Activated T-helper 1 cell treated with Interleukin-2 at 50 U/mL for 16 hours (primary cell): ENCODE measurements around the gene CHST14.

Source experiments
- DNase-seq: peaks from one replicate; pipeline ENCODE4 v3.0.0-alpha.2; 2020; ENCODE audit warnings: low read depth

CHST14 gene

GRCh38 chr15:40493089-40493840 lies 22.5 kb downstream of the CHST14 start:
- peak; percentile 21 for DNase-seq

GRCh38 chr15:40495516-40495915 lies 24.7 kb downstream of the CHST14 start:
- DNase-seq = no peak

DNA sequence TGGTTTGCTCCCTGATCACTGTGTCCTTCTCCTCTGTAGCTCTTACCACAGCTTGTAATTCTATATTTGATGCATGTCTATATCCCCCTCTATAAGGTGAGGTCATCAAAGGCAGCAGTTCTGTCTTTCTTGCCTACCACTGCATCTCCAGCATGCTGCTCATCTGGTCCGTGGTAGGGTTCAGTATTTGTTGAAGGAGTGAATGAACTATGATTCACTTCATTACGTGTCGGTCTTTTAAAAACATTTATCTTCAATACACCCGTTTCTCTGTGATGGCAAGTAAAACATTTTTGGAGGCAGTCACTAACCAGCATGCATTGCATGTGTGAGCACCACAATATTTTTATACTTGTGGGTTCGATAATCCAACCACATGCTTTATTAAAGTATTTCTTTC lies 27.6 kb downstream of the CHST14 start:
- DNase-seq = no peak

DNA sequence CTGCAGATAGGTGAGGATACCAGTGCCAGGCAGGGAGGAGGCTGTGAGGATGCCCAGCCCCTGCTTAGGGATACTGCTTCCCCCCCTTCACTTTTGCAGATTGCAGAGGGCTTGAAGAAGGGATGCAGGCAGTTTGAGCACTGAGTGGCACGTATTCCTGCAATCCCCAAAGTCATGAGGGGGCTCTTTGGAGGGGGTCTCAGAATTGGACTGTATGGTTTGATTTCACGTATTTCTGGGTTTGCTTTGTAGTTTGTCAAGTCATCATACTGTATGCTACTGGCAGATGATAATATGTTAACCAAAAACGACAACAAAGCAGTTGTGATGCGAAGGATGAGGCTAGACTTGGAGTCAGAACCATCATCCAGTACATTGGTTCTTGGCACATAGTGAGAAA lies 28.1 kb downstream of the CHST14 start:
- no peak for DNase-seq

- DNase-seq = no peak
Observed at GRCh38 chr15:40499931-40500330, 29.1 kb downstream of the CHST14 start.

GRCh38 chr15:40500568-40501330 lies 30.0 kb downstream of the CHST14 start:
- DNase-seq = no peak

- DNase-seq = no peak
Observed at GRCh38 chr15:40501487-40501886, 30.7 kb downstream of the CHST14 start.

DNA sequence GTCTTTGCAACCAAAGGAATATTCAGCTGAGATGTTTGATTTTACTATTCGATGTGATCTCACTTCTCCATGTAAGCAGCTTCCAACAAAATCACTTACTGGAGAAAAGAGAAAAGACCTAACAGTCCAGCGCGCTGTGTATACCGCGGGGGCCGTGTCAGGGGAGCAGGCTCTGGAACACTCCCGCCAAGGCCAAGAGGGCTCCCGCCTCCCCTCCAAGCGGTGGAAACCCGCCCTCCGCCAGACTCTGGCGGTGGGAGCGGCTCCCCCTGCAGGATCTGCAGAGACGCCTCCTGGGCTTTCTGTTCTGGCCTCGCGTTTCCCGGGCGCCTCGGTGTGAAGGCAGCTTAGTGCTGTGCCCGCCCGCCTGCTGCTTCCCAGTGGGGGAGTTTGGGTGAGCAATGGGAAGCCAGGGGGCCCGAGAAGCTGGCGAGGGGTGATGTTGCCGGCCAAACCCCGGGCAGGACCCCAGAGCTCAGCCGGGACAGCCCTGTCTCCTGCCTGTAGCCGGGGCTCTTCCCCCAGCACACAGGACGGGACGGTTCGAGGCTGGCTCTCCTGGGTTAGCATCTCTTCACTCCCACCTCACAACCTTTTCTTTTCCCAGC lies 36.3 kb downstream of the CHST14 start:
- DNase-seq = peak; percentile 38

- no peak for DNase-seq
Observed at GRCh38 chr15:40508216-40508615, 37.4 kb downstream of the CHST14 start.

GRCh38 chr15:40510201-40510600 lies 39.4 kb downstream of the CHST14 start:
- no peak for DNase-seq

GRCh38 chr15:40511093-40511471 lies 40.3 kb downstream of the CHST14 start:
- DNase-seq = no peak

- DNase-seq = no peak
Observed at GRCh38 chr15:40511472-40512133, 40.8 kb downstream of the CHST14 start.

- DNase-seq = no peak
Observed at GRCh38 chr15:40512440-40512839, 41.7 kb downstream of the CHST14 start.

GRCh38 chr15:40513609-40514008 lies 42.8 kb downstream of the CHST14 start:
- DNase-seq = no peak

DNA sequence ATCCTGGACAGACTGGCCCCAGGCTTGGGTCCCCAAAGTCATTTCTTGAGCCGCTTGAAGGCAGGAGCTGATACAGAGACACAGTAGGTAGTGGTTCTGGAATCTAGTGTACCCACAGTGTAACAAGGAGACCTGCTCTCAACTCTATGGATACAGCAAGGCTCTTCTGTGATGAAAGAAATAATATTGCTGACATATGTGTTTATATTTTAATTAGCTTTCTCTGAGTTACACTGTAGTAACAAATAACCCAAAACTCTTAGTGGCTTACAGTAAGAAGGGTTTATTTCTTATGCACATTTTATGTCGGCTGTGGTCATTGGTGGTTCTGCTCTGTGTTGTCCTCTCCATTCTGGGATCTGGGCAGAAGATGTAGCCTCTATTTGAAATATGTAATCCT lies 45.5 kb downstream of the CHST14 start:
- no peak for DNase-seq
